Panc1 (cell line): ENCODE measurements around the gene SHISA7. TPM values are rescaled to one million over a fixed set of nuclear protein-coding genes. Genes with fewer than 3 reads are reported as not detected.

Experiments
- ATAC-seq: fragments of 200-7000 bp; cut with Tn5 transposase; 2 replicates; pipeline ENCODE4 v1.9.1; 2020; ENCODE audit warnings: mild to moderate bottlenecking, moderate library complexity
- BruUV-seq: library from RNA; stranded (reverse); fragments of 400-500 nt; replicated peaks from 2 replicates; lab custom pipeline; 2021; lab: Mats Ljungman, UMichigan
- CTCF ChIA-PET: fragments of 300-600 bp; sonication (Branson Sonifier 250); formaldehyde crosslinking; loops from one replicate; lab custom pipeline; 2022; ENCODE audit warnings: antibody characterized with exemption; lab: Charles Lee
- POLR2A ChIA-PET: fragments of 300-600 bp; sonication (Branson Sonifier 250); formaldehyde crosslinking; loops from one replicate; lab custom pipeline; 2022; ENCODE audit warnings: antibody characterized with exemption; lab: Charles Lee
- DNase-seq: peaks from one replicate; pipeline ENCODE4 v3.0.0-alpha.2; 2010; ENCODE audit warnings: low read depth, low spot score
- H3K27ac ChIP-seq: 2 replicates; pipeline ENCODE4 v1.5.1; 2011; ENCODE audit warnings: mild to moderate bottlenecking, low read length, inconsistent platforms
- H3K27me3 ChIP-seq: fragments of 200-500 bp; sonication (Bioruptor generic); 2 replicates; pipeline ENCODE4 v1.6.0; 2014; ENCODE audit warnings: low read length, inconsistent platforms; ENCODE audit not compliant: control insufficient read depth, insufficient read depth
- H3K36me3 ChIP-seq: fragments of 200-500 bp; sonication (Bioruptor generic); 2 replicates; pipeline ENCODE4 v1.5.1; 2014; ENCODE audit warnings: inconsistent platforms, mild to moderate bottlenecking, low read length, moderate library complexity; ENCODE audit not compliant: control insufficient read depth, insufficient read depth
- H3K4me1 ChIP-seq: 2 replicates; pipeline ENCODE4 v1.5.1; 2011; ENCODE audit warnings: inconsistent platforms, mild to moderate bottlenecking, low read length, moderate library complexity; ENCODE audit not compliant: control insufficient read depth, insufficient read depth
- H3K4me3 ChIP-seq, 2 experiments: 2 replicates each; pipeline ENCODE4 v1.5.1; 2011 to 2012; ENCODE audit warnings: low read depth in 2 of 2, low read length in 2 of 2, mild to moderate bottlenecking in 2 of 2, inconsistent platforms in 1 of 2, moderate library complexity in 1 of 2
- H3K9me3 ChIP-seq: fragments of 200-500 bp; sonication (Bioruptor generic); 2 replicates; pipeline ENCODE4 v1.5.1; 2014; ENCODE audit warnings: low read depth, mild to moderate bottlenecking, inconsistent platforms, low read length, moderate library complexity; ENCODE audit not compliant: control insufficient read depth, insufficient read depth
- POLR2AphosphoS5 ChIP-seq: IDR thresholded peaks from 2 replicates; pipeline ENCODE4 v1.6.1; 2012; ENCODE audit warnings: mild to moderate bottlenecking, low read depth, low read length, moderate library complexity
- SIN3A ChIP-seq: IDR thresholded peaks from 2 replicates; pipeline ENCODE4 v1.6.1; 2012; ENCODE audit warnings: low read depth, mild to moderate bottlenecking, low read length, moderate library complexity, borderline replicate concordance; ENCODE audit not compliant: insufficient read depth
- TCF7L2 ChIP-seq: IDR thresholded peaks from 2 replicates; pipeline ENCODE4 v1.6.1; 2011; ENCODE audit warnings: mild to moderate bottlenecking, low read depth, low read length, inconsistent platforms
- in situ Hi-C: cut with HindIII; loops from 2 replicates; pipeline ENCODE4 v1.10.0; 2016; ENCODE audit warnings: low sequenced_read_pairs, low pct_unique_long_range_greater_than_20kb
- intact Hi-C: fragments of 100-400 bp; cut with micrococcal nuclease; formaldehyde crosslinking; loops from one replicate; pipeline ENCODE4 v1.10.0; 2022; ENCODE audit not compliant: unreplicated experiment
- total RNA-seq: library from RNA; stranded (reverse); gene quantifications from one replicate; pipeline ENCODE4 v1.2.1, GENCODE V29; 2021; ENCODE audit not compliant: unreplicated experiment
- TF ChIP-seq, protein P1 (sequence below): fragments of 450-650 bp; IDR thresholded peaks from 2 replicates; pipeline ENCODE4 v1.5.1; 2017; ENCODE audit warnings: mild to moderate bottlenecking
- TF ChIP-seq, protein P2 (sequence below), 2 experiments: IDR thresholded peaks; 2 replicates each; pipeline ENCODE4 v1.6.1; 2011 to 2012; ENCODE audit warnings: low read depth in 2 of 2, control low read depth in 1 of 2, low read length in 1 of 2, mild to moderate bottlenecking in 1 of 2, moderate library complexity in 1 of 2; ENCODE audit not compliant: insufficient read depth in 1 of 2

SHISA7 gene
- total RNA-seq, 1 experiment from 2014 or later: 0.03 TPM

DNA sequence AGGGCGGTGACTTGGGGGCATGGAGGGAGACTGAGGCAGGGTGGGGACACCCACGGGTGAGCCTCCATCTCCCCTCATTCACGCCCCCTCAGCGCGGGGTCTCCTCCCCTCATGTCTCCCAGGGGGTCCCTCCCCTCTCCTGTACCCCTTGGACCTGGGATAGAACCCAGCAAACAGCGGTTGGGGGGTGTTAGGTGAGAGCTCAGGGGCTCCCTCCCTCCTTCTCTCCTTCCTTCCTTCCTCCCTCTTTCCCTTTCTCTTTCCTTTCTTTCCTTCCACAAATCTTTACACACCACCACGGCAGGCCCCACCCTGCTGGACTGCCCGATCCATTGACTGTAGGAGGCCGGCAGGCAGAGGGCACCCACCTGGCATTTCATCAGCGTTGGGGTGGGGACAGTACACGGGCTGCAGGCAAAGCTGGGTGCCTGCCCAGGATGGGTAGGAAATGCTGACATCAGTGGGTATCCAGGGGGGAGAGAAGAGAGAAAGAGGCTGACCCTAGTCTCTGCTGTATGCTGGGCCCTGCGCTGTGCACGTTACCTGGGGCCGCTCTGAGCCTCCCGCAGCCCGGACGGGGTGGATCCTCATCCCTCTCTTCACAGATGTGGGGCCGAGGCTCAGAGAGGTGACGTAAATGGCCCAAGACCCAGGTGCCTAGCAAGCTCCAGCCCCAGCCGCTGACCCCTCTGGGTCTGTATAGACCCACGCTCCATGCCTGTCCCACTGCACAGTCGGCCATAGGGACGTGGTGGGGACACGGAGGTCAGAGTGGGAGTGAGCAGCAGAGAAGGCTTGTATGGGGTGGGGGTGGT lies 48.7 kb upstream of the SHISA7 start:
- no peak overlapping the region for H3K4me3 ChIP-seq
- POLR2A ChIA-PET: interaction anchor here (0.7 to 1.0 kb wide), 2 partner anchors 15 to 133 kb away, joined by 3 to 5 read pairs; no protein-coding TSS in a partner anchor
- no peaks in the 10 kb centered on the region for H3K36me3 ChIP-seq
- BruUV-seq: no TSS peak
- intact Hi-C loops: no loop called here
- TF ChIP-seq SIN3A (no peak), POLR2AphosphoS5 (no peak), TCF7L2 (no peak)
- TF ChIP-seq, protein P1, sequence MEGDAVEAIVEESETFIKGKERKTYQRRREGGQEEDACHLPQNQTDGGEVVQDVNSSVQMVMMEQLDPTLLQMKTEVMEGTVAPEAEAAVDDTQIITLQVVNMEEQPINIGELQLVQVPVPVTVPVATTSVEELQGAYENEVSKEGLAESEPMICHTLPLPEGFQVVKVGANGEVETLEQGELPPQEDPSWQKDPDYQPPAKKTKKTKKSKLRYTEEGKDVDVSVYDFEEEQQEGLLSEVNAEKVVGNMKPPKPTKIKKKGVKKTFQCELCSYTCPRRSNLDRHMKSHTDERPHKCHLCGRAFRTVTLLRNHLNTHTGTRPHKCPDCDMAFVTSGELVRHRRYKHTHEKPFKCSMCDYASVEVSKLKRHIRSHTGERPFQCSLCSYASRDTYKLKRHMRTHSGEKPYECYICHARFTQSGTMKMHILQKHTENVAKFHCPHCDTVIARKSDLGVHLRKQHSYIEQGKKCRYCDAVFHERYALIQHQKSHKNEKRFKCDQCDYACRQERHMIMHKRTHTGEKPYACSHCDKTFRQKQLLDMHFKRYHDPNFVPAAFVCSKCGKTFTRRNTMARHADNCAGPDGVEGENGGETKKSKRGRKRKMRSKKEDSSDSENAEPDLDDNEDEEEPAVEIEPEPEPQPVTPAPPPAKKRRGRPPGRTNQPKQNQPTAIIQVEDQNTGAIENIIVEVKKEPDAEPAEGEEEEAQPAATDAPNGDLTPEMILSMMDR: no peak
- TF ChIP-seq, protein P2, sequence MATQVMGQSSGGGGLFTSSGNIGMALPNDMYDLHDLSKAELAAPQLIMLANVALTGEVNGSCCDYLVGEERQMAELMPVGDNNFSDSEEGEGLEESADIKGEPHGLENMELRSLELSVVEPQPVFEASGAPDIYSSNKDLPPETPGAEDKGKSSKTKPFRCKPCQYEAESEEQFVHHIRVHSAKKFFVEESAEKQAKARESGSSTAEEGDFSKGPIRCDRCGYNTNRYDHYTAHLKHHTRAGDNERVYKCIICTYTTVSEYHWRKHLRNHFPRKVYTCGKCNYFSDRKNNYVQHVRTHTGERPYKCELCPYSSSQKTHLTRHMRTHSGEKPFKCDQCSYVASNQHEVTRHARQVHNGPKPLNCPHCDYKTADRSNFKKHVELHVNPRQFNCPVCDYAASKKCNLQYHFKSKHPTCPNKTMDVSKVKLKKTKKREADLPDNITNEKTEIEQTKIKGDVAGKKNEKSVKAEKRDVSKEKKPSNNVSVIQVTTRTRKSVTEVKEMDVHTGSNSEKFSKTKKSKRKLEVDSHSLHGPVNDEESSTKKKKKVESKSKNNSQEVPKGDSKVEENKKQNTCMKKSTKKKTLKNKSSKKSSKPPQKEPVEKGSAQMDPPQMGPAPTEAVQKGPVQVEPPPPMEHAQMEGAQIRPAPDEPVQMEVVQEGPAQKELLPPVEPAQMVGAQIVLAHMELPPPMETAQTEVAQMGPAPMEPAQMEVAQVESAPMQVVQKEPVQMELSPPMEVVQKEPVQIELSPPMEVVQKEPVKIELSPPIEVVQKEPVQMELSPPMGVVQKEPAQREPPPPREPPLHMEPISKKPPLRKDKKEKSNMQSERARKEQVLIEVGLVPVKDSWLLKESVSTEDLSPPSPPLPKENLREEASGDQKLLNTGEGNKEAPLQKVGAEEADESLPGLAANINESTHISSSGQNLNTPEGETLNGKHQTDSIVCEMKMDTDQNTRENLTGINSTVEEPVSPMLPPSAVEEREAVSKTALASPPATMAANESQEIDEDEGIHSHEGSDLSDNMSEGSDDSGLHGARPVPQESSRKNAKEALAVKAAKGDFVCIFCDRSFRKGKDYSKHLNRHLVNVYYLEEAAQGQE (IDR thresholded peaks at IDR 0.05; ENCODE audit: insufficient read depth in 1 of 2, low read depth in 2 of 2, low read length in 1 of 2): no peak
- in situ Hi-C loops: no loop called here
- H3K27me3 ChIP-seq: no peaks in the 10 kb centered on the region
- peak overlapping the region; percentile 64 for H3K27ac ChIP-seq
- CTCF ChIA-PET: interaction anchor here (1.2 kb wide), 1 partner anchor 24 kb away, joined by 4 read pairs; no protein-coding TSS in a partner anchor
- DNase-seq (no peak), ATAC-seq (0 out of 2 replicates have a peak, but pooled peaks have one; percentile 3)
- no peaks in the 10 kb centered on the region for H3K9me3 ChIP-seq
- peaks cover 59% of the 10 kb centered on the region for H3K4me1 ChIP-seq

DNA sequence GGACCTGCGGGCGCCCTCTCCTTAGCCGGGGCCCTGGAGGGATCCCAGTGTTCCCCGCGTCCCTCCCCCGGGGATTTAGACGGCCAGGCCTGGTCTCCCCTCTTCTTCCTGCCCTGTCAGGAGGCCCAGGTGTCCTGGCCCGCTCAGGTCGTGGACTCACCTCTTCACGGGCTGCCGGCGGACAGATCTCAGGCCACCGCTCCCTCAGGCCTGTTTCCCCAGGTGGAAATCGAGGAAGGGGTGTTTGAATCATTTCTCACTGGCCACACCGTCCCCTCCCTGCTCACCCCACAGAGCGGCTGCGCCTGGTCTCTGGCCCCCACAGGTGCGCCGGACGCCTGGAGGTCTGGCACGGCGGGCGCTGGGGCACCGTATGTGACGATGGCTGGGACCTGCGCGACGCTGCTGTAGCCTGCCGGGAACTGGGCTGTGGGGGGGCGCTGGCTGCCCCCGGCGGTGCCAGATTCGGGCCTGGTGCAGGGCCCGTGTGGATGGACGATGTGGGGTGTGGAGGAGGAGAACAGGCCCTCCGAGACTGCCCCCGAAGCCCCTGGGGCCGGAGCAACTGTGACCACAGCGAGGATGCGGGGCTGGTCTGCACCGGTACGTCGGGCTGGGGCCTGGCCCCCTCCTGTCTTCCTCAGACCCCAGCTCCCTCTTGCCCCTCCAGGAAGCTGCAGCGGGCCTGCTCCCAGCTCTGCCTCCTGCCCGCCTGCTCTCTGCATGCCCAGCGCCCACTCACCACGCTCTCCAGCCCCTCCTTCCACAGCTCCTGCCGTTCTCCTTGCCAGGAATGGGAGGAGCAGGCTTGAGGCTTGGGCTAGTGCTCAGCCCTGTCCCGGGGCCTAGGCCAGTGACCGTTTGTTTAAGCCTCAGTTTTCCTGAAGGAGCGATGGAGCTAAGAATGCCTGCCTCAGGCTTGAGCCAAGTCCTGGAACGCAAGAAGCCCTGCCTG lies 47.7 kb upstream of the SHISA7 start:
- ChIA-PET POLR2A (interaction anchor here (0.7 kb wide), 1 partner anchor 134 kb away, joined by 5 read pairs; no protein-coding TSS in a partner anchor), CTCF (interaction anchor here (1.2 kb wide), 1 partner anchor 23 kb away, joined by 4 read pairs; no protein-coding TSS in a partner anchor)

More for the DNA sequence above, 47.7 kb upstream of the SHISA7 start:
- no peaks in the 10 kb centered on the region for H3K27me3 ChIP-seq
- H3K4me3 ChIP-seq: no peak overlapping the region
- H3K27ac ChIP-seq: peak overlapping the region; percentile 64
- DNase-seq: no peak
- no peak for TF ChIP-seq SIN3A
- intact Hi-C loops (no loop called here), in situ Hi-C loops (no loop called here)
- H3K4me1 ChIP-seq: peaks cover 69% of the 10 kb centered on the region
- peak; percentile 6 for ATAC-seq
- H3K36me3 ChIP-seq: no peaks in the 10 kb centered on the region
- H3K9me3 ChIP-seq: no peaks in the 10 kb centered on the region
- BruUV-seq: no TSS peak
